Measurements from ENCODE around the gene ATOSB.

ATOSB gene

GRCh38 chr9:35140093-35140492, 24.4 kb upstream of the ATOSB start:
- Histone ChIP-seq H3K9me2 (replicated peaks; ENCODE audit: insufficient read depth, low read length) (no peaks in the 10 kb centered on the region), H3K27ac (ENCODE audit: low read length) (no peak overlapping the region), H3K4me2 (ENCODE audit: low read depth, low read length) (peak overlapping the region; percentile 40; the same call in 1 of the 2 replicates), H3K4me1 (ENCODE audit: low read length) (no peaks in the 10 kb centered on the region), H3K4me3 (ENCODE audit: low read length) (no peak overlapping the region), H3K9ac (ENCODE audit: low read length) (no peak overlapping the region), H3F3A (ENCODE audit: insufficient read depth, low read length) (no peaks in the 10 kb centered on the region), H3K27me3 (replicated peaks; ENCODE audit: insufficient read depth, low read length) (no peaks in the 10 kb centered on the region), H2AFZ (ENCODE audit: low read length) (peak overlapping the region; percentile 55), H4K20me1 (ENCODE audit: insufficient read depth, low read length) (no peaks in the 10 kb centered on the region), H3K36me3 (replicated peaks; ENCODE audit: insufficient read depth, low read length) (no peaks in the 10 kb centered on the region), H3K79me2 (ENCODE audit: low read length) (no peaks in the 10 kb centered on the region), H3K9me3 (replicated peaks; ENCODE audit: insufficient read depth, low read length) (no peaks in the 10 kb centered on the region)
- no peak for DNase-seq
- TF ChIP-seq CTCF (IDR thresholded peaks at IDR 0.05; ENCODE audit: low read length) (no peak), EZH2phosphoT487 (IDR thresholded peaks at IDR 0.05; ENCODE audit: low read length) (no peak)

GRCh38 chr9:35136866-35137265, 21.2 kb upstream of the ATOSB start:
- Histone ChIP-seq H3K36me3 (replicated peaks; ENCODE audit: insufficient read depth, low read length) (no peaks in the 10 kb centered on the region), H3K9me2 (replicated peaks; ENCODE audit: insufficient read depth, low read length) (no peaks in the 10 kb centered on the region), H3K27ac (ENCODE audit: low read length) (no peak overlapping the region), H3K4me1 (ENCODE audit: low read length) (peaks cover 13% of the 10 kb centered on the region), H4K20me1 (ENCODE audit: insufficient read depth, low read length) (no peaks in the 10 kb centered on the region), H3K9ac (ENCODE audit: low read length) (no peak overlapping the region), H3F3A (ENCODE audit: insufficient read depth, low read length) (no peaks in the 10 kb centered on the region), H3K4me2 (ENCODE audit: low read depth, low read length) (no peak overlapping the region), H3K4me3 (ENCODE audit: low read length) (no peak overlapping the region), H2AFZ (ENCODE audit: low read length) (no peak overlapping the region), H3K9me3 (replicated peaks; ENCODE audit: insufficient read depth, low read length) (no peaks in the 10 kb centered on the region), H3K79me2 (ENCODE audit: low read length) (no peaks in the 10 kb centered on the region), H3K27me3 (replicated peaks; ENCODE audit: insufficient read depth, low read length) (no peaks in the 10 kb centered on the region)
- TF ChIP-seq CTCF (IDR thresholded peaks at IDR 0.05; ENCODE audit: low read length) (no peak), EZH2phosphoT487 (IDR thresholded peaks at IDR 0.05; ENCODE audit: low read length) (no peak), EZH2 (optimal IDR thresholded peaks at IDR 0.05; ENCODE audit: low read depth, low read length) (no peak)
- DNase-seq, result no peak

- H3K27me3 ChIP-seq (replicated peaks; ENCODE audit: insufficient read depth, low read length), result no peaks in the 10 kb centered on the region
These were observed 20.3 kb upstream of the ATOSB start for GRCh38 chr9:35135988-35136387.

More at GRCh38 chr9:35135988-35136387, 20.3 kb upstream of the ATOSB start:
- no peak for DNase-seq
- Histone ChIP-seq H3K9ac (ENCODE audit: low read length) (no peak overlapping the region), H3K4me3 (ENCODE audit: low read length) (no peak overlapping the region), H3K4me2 (ENCODE audit: low read depth, low read length) (no peak overlapping the region), H2AFZ (ENCODE audit: low read length) (no peak overlapping the region), H3K27ac (ENCODE audit: low read length) (no peak overlapping the region), H3F3A (ENCODE audit: insufficient read depth, low read length) (no peaks in the 10 kb centered on the region), H3K9me2 (replicated peaks; ENCODE audit: insufficient read depth, low read length) (no peaks in the 10 kb centered on the region), H3K79me2 (ENCODE audit: low read length) (no peaks in the 10 kb centered on the region), H4K20me1 (ENCODE audit: insufficient read depth, low read length) (no peaks in the 10 kb centered on the region), H3K36me3 (replicated peaks; ENCODE audit: insufficient read depth, low read length) (no peaks in the 10 kb centered on the region), H3K4me1 (ENCODE audit: low read length) (peaks cover 13% of the 10 kb centered on the region), H3K9me3 (replicated peaks; ENCODE audit: insufficient read depth, low read length) (no peaks in the 10 kb centered on the region)
- TF ChIP-seq CTCF (IDR thresholded peaks at IDR 0.05; ENCODE audit: low read length), result no peak
- no peak for TF ChIP-seq EZH2phosphoT487 (IDR thresholded peaks at IDR 0.05; ENCODE audit: low read length)
- no peak for TF ChIP-seq EZH2 (optimal IDR thresholded peaks at IDR 0.05; ENCODE audit: low read depth, low read length)
